ENCODE data around the gene BNIP2.

Gene BNIP2

DNA sequence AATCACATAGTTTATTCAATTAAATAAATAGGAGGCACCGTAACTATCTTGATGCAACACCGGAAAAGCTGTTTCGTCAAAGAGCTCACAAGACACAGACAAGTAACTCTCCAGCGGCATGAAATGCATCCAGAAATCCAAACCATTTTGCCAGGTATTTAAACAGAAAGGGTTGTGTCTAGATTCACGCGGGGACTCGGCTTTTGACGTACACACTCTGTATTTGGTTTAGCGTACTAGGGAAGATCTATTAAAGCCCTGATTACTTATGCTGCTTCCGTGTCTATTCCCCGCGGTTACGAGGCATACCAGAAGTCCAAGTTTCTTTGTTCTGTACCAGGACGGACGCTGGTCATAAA is 718 bp downstream of the BNIP2 start:
- DNase-seq (ENCODE audit: insufficient read length, low spot score) (no peak), FAIRE-seq (no peak)
- TF ChIP-seq, protein P1, sequence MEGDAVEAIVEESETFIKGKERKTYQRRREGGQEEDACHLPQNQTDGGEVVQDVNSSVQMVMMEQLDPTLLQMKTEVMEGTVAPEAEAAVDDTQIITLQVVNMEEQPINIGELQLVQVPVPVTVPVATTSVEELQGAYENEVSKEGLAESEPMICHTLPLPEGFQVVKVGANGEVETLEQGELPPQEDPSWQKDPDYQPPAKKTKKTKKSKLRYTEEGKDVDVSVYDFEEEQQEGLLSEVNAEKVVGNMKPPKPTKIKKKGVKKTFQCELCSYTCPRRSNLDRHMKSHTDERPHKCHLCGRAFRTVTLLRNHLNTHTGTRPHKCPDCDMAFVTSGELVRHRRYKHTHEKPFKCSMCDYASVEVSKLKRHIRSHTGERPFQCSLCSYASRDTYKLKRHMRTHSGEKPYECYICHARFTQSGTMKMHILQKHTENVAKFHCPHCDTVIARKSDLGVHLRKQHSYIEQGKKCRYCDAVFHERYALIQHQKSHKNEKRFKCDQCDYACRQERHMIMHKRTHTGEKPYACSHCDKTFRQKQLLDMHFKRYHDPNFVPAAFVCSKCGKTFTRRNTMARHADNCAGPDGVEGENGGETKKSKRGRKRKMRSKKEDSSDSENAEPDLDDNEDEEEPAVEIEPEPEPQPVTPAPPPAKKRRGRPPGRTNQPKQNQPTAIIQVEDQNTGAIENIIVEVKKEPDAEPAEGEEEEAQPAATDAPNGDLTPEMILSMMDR (IDR thresholded peaks at IDR 0.05; ENCODE audit: insufficient read depth, missing control alignments), result no peak

DNA sequence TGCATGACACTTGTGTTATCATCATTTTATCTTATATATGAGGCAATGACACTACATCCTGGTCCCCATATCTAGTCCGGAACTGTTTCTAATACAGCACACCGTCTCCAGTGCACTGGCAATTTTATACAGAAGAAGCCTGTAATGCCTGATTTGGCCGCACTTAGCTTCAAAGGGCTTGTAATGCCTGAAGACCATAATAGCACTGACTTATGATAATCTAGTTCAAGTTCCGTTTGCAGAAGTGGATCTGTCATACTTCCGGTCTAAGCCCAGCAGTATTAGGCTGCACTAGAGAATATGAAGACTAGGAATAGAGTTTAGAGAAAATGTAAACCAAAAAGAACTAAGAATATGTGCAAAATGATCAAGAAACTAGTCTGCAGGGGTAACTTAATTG is 1.3 kb downstream of the BNIP2 start:
- no peak for FAIRE-seq
- TF ChIP-seq, protein P1 (IDR thresholded peaks at IDR 0.05; ENCODE audit: insufficient read depth, missing control alignments), result no peak
- no peak for DNase-seq (ENCODE audit: insufficient read length, low spot score)

- DNase-seq (ENCODE audit: insufficient read length, low spot score), result no peak
- no peak for FAIRE-seq
- TF ChIP-seq, protein P1 (IDR thresholded peaks at IDR 0.05; ENCODE audit: insufficient read depth, missing control alignments), result no peak
Measured at GRCh38 chr15:59686389-59686788, 2.7 kb downstream of the BNIP2 start.

DNA sequence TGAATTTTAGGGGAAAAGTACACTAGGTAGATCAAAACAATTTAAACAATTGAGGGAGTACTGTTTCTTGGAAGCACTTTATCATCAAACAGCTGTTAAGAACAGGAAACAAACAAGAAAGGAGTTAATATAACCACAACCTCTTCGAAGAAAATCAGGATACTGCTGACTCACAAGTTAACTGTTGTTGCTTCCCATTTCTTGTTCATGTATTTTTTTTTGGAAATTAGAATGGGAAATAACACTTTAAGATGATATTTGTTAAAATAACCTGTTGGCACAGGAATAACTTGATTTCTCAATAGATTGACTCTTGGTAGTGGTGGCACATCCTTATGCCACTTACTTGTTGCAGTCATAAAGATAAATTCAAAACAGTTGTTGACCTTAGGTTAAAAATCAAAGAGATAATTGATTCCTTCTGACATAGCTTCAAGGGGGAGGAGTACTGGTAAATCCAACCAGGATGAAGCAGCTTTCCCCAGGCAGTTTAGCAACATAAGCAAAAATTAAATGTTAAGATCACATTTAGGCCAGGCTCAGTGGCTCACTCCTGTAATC is 3.3 kb downstream of the BNIP2 start:
- TF ChIP-seq, protein P1 (IDR thresholded peaks at IDR 0.05; ENCODE audit: insufficient read depth, missing control alignments), result no peak
- no peak for FAIRE-seq
- DNase-seq (ENCODE audit: insufficient read length, low spot score), result no peak

GRCh38 chr15:59680870-59681269 is 8.2 kb downstream of the BNIP2 start:
- FAIRE-seq, result no peak
- no peak for DNase-seq (ENCODE audit: insufficient read length, low spot score)
- TF ChIP-seq, protein P1 (IDR thresholded peaks at IDR 0.05; ENCODE audit: insufficient read depth, missing control alignments), result no peak

- DNase-seq (ENCODE audit: insufficient read length, low spot score) (no peak), FAIRE-seq (no peak)
- TF ChIP-seq, protein P1 (IDR thresholded peaks at IDR 0.05; ENCODE audit: insufficient read depth, missing control alignments), result no peak
Measured at GRCh38 chr15:59680346-59680745, 8.8 kb downstream of the BNIP2 start.

GRCh38 chr15:59678620-59679019 is 10.5 kb downstream of the BNIP2 start:
- FAIRE-seq (no peak), DNase-seq (ENCODE audit: insufficient read length, low spot score) (no peak)
- TF ChIP-seq, protein P1 (IDR thresholded peaks at IDR 0.05; ENCODE audit: insufficient read depth, missing control alignments), result no peak
